IMR-90 (cell line): ENCODE results near the gene RNASET2.

ENCODE experiments used
- CEBPB ChIP-seq: IDR thresholded peaks from 2 replicates; pipeline ENCODE4 v1.6.1; 2012; ENCODE audit warnings: low read depth, low read length, improper control_type of control experiment
- CHD1 ChIP-seq: IDR thresholded peaks from 2 replicates; pipeline ENCODE4 v1.6.1; 2012; ENCODE audit warnings: low read depth, low read length, improper control_type of control experiment
- CTCF ChIP-seq: conservative IDR thresholded peaks from 2 replicates; pipeline ENCODE4 v1.5.1; 2012; ENCODE audit warnings: mild to moderate bottlenecking, low read depth, low read length, improper control_type of control experiment
- FOS ChIP-seq: fragments of 150-350 bp; IDR thresholded peaks from 2 replicates; pipeline ENCODE4 v1.6.1; 2016; ENCODE audit warnings: low read depth, low read length
- MAZ ChIP-seq: IDR thresholded peaks from 2 replicates; pipeline ENCODE4 v1.6.1; 2012; ENCODE audit warnings: low read depth, mild to moderate bottlenecking, low read length, improper control_type of control experiment, moderate library complexity, borderline replicate concordance
- POLR2A ChIP-seq: IDR thresholded peaks from 2 replicates; pipeline ENCODE4 v1.6.1; 2012; ENCODE audit warnings: mild to moderate bottlenecking, low read depth, low read length
- RAD21 ChIP-seq: IDR thresholded peaks from 2 replicates; pipeline ENCODE4 v1.6.1; 2012; ENCODE audit warnings: low read length, improper control_type of control experiment
- RCOR1 ChIP-seq: IDR thresholded peaks from 2 replicates; pipeline ENCODE4 v1.6.1; 2012; ENCODE audit warnings: mild to moderate bottlenecking, low read length, improper control_type of control experiment; ENCODE audit not compliant: insufficient replicate concordance
- RFX5 ChIP-seq: IDR thresholded peaks from 2 replicates; pipeline ENCODE4 v1.8.0; 2012; ENCODE audit warnings: low read depth, mild to moderate bottlenecking, low read length, moderate library complexity

- TF ChIP-seq MAZ = no peak
- no peak for TF ChIP-seq CTCF
- no peak for TF ChIP-seq POLR2A
- TF ChIP-seq RAD21 = no peak
- no peak for TF ChIP-seq CEBPB
- TF ChIP-seq FOS = no peak
- TF ChIP-seq CHD1 = no peak
- TF ChIP-seq RCOR1 = no peak
- TF ChIP-seq RFX5 = no peak
Observed at GRCh38 chr6:166987448-166987847, 31.1 kb upstream of the RNASET2 start.
